Esophagus squamous epithelium (tissue), 5 donors: Measurements from ENCODE around the gene HMCN1. TPM values are rescaled to one million over a fixed set of nuclear protein-coding genes. Genes with fewer than 3 reads are reported as not detected.

Experiments used
- DNase-seq: peaks from one replicate; lab custom pipeline; 2025; lab: John Stamatoyannopoulos, UW
- H3K27ac ChIP-seq, 4 donors: fragments of 200-600 bp; sonication (generic); one replicate each; pipeline ENCODE4 v1.5.1; 2016 to 2019; ENCODE audit warnings: mild to moderate bottlenecking in 1 of 4
- H3K27me3 ChIP-seq, 4 donors: fragments of 200-600 bp; sonication (generic); 1 replicate in 3 of 4; 2 replicates in 1 of 4; pipeline versions ENCODE4 v1.5.1 to v1.6.0; 2017 to 2021; ENCODE audit warnings: antibody characterized with exemption in 1 of 4
- H3K36me3 ChIP-seq, 3 donors: fragments of 200-600 bp; sonication (generic); one replicate each; pipeline ENCODE4 v1.5.1; 2016 to 2019
- H3K4me1 ChIP-seq, 3 donors: fragments of 200-600 bp; sonication (generic); one replicate each; pipeline ENCODE4 v1.5.1; 2017 to 2019
- H3K4me3 ChIP-seq, 4 donors: fragments of 200-600 bp; sonication (generic); 1 replicate in 3 of 4; 2 replicates in 1 of 4; pipeline ENCODE4 v1.5.1; 2016 to 2019; ENCODE audit warnings: mild to moderate bottlenecking in 2 of 4, moderate library complexity in 1 of 4
- H3K9me3 ChIP-seq, 3 donors: fragments of 200-600 bp; sonication (generic); one replicate each; pipeline ENCODE4 v1.5.1; 2016 to 2019
- POLR2A ChIP-seq, 4 donors: fragments of 450-650 bp; IDR thresholded peaks; one replicate each; pipeline ENCODE4 v1.6.1; 2017; ENCODE audit warnings: antibody characterized with exemption in 4 of 4, mild to moderate bottlenecking in 4 of 4, moderate library complexity in 3 of 4
- WGBS, 2 donors: methylation state at CpG; one replicate each; pipeline ENCODE4 v1.1.5; 2018; 5-methylcytosine and 5-hydroxymethylcytosine counted together
- intact Hi-C: fragments of 100-400 bp; cut with DNase I; formaldehyde crosslinking; loops from one replicate; pipeline ENCODE4 v1.15.0; 2022
- total RNA-seq, 4 donors: library from RNA; depleted of rRNA; stranded (reverse); fragments of >200 nt; gene quantifications; one replicate each; pipeline ENCODE4 v1.1.0, GENCODE V29; 2016
- TF ChIP-seq, protein P1 (sequence below), 6 experiments: fragments of 450-650 bp in 4 of 6; fragments of 200-600 bp in 2 of 6; sonication (generic) in 2 of 6; IDR thresholded peaks; one replicate each; pipeline ENCODE4 v1.5.1; 2016 to 2019; ENCODE audit warnings: antibody characterized with exemption in 6 of 6, mild to moderate bottlenecking in 4 of 6, moderate library complexity in 4 of 6
- donor health status: DM: yes; HTN: yes; CAD: no.

Gene HMCN1
- total RNA-seq, 4 donors from 2014 or later, result 0.49 to 6.7 (median 3.3) TPM

DNA sequence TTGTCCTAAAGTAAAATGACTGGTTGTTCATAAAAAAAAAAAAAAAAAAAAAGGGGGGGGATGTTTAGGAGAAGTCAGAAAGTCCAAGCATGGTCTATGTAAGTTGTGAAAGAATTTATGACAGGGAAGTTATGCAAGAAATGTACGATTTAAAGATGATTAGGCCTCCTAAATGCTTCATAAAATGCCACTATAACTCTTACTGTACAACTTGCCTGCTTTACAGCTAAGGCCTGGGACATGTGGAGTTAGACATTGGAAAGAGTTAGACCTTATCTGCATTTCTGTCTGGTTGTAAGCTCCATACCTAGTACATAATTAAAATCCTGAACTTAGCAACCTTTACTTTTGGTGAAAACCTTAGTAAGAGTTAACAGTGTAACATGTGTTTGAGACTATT, 490.9 kb downstream of the HMCN1 start:
- TF ChIP-seq, protein P1, sequence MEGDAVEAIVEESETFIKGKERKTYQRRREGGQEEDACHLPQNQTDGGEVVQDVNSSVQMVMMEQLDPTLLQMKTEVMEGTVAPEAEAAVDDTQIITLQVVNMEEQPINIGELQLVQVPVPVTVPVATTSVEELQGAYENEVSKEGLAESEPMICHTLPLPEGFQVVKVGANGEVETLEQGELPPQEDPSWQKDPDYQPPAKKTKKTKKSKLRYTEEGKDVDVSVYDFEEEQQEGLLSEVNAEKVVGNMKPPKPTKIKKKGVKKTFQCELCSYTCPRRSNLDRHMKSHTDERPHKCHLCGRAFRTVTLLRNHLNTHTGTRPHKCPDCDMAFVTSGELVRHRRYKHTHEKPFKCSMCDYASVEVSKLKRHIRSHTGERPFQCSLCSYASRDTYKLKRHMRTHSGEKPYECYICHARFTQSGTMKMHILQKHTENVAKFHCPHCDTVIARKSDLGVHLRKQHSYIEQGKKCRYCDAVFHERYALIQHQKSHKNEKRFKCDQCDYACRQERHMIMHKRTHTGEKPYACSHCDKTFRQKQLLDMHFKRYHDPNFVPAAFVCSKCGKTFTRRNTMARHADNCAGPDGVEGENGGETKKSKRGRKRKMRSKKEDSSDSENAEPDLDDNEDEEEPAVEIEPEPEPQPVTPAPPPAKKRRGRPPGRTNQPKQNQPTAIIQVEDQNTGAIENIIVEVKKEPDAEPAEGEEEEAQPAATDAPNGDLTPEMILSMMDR (IDR thresholded peaks at IDR 0.05), result no peak
- TF ChIP-seq POLR2A (IDR thresholded peaks at IDR 0.05), result no peak
- WGBS, 2 donors, result 22 to 32% methylated on average over 1 of the region's 1 CpG
- DNase-seq, result no peak

DNA sequence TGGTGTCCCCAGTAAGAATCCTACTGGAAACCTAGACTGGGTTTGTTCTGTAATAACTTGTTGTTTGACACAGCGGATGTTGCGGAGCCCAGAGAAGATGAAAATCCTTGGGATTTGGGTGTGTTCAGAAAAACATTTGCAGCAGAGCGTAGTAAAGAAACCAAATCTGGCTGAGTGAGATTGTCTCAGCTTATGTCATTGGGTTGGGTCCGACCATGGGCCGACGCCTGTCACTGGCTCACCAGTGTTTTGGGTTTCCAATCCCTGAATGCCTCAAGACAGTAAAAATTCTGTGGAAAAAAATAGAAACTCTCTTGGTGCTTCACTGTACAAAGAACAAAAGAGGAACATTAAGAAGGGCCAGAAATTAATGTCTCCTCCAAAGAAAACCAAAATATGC, 494.6 kb downstream of the HMCN1 start:
- Histone ChIP-seq H3K27ac (no peak overlapping the region), H3K4me3 (no peak overlapping the region), H3K9me3 (no peaks in the 10 kb centered on the region), H3K36me3 (no peaks in the 10 kb centered on the region), H3K4me1 (no peaks in the 10 kb centered on the region), H3K27me3 (no peaks in the 10 kb centered on the region)
- TF ChIP-seq, protein P1 (IDR thresholded peaks at IDR 0.05), result no peak
- no peak for TF ChIP-seq POLR2A (IDR thresholded peaks at IDR 0.05)
- DNase-seq, result no peak
- 76 to 80% methylated on average over 6 of the region's 6 CpGs for WGBS, 2 donors
- intact Hi-C loops, result no loop called here

More for the DNA sequence above, 490.9 kb downstream of the HMCN1 start:
- Histone ChIP-seq H3K27me3 (no peaks in the 10 kb centered on the region), H3K4me3 (no peak overlapping the region), H3K36me3 (no peaks in the 10 kb centered on the region), H3K9me3 (no peaks in the 10 kb centered on the region), H3K4me1 (no peaks in the 10 kb centered on the region), H3K27ac (no peak overlapping the region)
- intact Hi-C loops, result no loop called here

DNA sequence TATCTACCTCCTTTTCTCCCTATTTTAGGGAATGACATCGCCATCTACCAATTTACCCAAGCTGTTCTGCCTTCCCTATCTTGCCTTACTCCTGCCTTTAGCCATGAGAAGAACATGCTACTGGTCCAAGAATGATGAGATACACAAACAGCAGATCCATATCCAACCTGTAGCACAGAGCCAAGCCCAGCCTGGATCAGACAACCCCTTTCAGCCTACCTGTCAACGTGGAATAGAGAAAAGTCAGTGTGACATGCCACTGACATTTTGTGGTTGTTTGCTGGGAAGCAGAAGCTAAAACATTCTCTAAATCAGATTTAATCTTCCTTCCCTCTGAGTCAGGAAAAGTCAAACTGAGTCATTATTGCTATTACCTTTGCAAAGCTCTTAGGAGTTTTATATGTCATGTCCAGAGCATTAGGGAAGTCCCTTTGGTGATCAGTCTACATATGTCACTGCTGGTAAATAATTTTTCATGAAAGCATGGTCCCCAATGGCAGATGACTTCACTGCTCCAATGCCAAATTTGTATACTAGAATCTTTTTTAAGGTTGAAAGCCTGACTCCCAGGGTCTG, 497.8 kb downstream of the HMCN1 start:
- TF ChIP-seq POLR2A (IDR thresholded peaks at IDR 0.05), result no peak
- TF ChIP-seq, protein P1 (IDR thresholded peaks at IDR 0.05), result no peak
- no peak overlapping the region for H3K4me3 ChIP-seq
- no peak for DNase-seq
- H3K9me3 ChIP-seq, result no peaks in the 10 kb centered on the region
- H3K4me1 ChIP-seq, result no peaks in the 10 kb centered on the region
- H3K27me3 ChIP-seq, result no peaks in the 10 kb centered on the region
- WGBS, 2 donors, result 65 to 69% methylated on average over 2 of the region's 2 CpGs
- no peaks in the 10 kb centered on the region for H3K36me3 ChIP-seq
- intact Hi-C loops, result no loop called here
- peak overlapping the region in 1 of 4 donors; percentile 23 for H3K27ac ChIP-seq

DNA sequence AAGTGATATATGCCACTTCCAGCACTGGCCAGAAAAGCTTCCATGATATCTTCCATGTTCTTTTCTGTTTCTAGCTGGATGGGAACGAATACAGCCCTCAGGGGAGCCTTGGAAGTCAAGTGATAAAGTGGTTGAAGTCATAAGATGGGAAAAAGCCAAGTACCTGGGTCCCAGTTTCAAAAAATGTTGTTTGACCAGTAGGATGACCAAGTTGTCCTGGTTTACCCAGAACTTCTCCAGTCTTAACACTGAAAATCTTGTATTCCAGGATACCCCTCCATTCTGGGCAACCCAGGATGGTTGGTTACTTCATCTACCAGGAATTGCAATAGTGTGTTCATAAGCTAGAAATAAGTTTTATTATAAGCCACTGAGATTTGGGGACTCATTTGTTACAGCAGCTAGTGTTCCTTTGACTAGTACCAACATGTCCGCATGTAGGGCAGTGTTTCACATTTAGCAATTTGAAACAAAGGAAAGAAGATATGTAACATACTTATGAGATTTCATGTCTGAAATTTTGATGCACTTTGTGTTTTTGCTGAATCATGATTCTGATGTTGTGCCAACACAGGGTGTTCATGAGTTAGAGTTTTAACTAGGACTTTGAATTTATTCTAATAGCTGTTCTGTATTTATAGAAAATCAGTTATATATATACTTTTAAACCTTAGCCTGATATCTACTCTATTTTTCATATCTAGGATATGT, 500.9 kb downstream of the HMCN1 start:
- no peak overlapping the region for H3K27ac ChIP-seq
- TF ChIP-seq POLR2A (IDR thresholded peaks at IDR 0.05), result no peak
- TF ChIP-seq, protein P1 (IDR thresholded peaks at IDR 0.05), result no peak
- H3K4me3 ChIP-seq, result no peak overlapping the region
- H3K9me3 ChIP-seq, result no peaks in the 10 kb centered on the region
- 33 to 45% methylated on average over 2 of the region's 2 CpGs for WGBS, 2 donors
- no peaks in the 10 kb centered on the region for H3K4me1 ChIP-seq
- DNase-seq, result no peak
- no peaks in the 10 kb centered on the region for H3K36me3 ChIP-seq
- intact Hi-C loops, result no loop called here
- no peaks in the 10 kb centered on the region for H3K27me3 ChIP-seq

DNA sequence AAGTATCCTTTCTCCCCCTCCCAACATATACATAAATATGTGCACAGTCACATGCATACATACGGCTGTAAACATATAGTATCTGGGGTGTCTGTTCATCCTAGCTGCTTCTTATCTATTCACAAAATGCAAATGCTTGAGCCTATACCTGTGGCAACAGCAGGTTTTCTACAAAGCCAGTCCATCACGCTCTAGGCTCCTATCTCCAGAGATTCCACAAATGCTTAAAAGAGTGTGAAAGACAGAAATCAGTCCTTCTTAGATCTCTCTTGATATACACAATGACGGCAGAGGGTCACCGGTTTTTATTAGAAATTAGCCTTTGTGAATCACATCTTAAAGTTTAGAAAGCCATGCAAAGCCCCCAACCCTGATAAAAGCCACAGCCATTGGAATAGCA, 501.5 kb downstream of the HMCN1 start:
- Histone ChIP-seq H3K27ac (no peak overlapping the region), H3K9me3 (no peaks in the 10 kb centered on the region), H3K4me1 (no peaks in the 10 kb centered on the region), H3K4me3 (no peak overlapping the region), H3K27me3 (no peaks in the 10 kb centered on the region), H3K36me3 (no peaks in the 10 kb centered on the region)
- TF ChIP-seq, protein P1 (IDR thresholded peaks at IDR 0.05), result no peak
- TF ChIP-seq POLR2A (IDR thresholded peaks at IDR 0.05), result no peak
- WGBS, 2 donors, result 78 to 93% methylated on average over 4 of the region's 4 CpGs
- DNase-seq, result no peak
- intact Hi-C loops, result no loop called here
